ENCODE data around the gene TTLL8.
"Not testable (repeated sequence)": the region's sequence is repeated elsewhere in the genome, so short reads cannot be mapped to it uniquely, and the experiment has no call there.

The TTLL8 gene

DNA sequence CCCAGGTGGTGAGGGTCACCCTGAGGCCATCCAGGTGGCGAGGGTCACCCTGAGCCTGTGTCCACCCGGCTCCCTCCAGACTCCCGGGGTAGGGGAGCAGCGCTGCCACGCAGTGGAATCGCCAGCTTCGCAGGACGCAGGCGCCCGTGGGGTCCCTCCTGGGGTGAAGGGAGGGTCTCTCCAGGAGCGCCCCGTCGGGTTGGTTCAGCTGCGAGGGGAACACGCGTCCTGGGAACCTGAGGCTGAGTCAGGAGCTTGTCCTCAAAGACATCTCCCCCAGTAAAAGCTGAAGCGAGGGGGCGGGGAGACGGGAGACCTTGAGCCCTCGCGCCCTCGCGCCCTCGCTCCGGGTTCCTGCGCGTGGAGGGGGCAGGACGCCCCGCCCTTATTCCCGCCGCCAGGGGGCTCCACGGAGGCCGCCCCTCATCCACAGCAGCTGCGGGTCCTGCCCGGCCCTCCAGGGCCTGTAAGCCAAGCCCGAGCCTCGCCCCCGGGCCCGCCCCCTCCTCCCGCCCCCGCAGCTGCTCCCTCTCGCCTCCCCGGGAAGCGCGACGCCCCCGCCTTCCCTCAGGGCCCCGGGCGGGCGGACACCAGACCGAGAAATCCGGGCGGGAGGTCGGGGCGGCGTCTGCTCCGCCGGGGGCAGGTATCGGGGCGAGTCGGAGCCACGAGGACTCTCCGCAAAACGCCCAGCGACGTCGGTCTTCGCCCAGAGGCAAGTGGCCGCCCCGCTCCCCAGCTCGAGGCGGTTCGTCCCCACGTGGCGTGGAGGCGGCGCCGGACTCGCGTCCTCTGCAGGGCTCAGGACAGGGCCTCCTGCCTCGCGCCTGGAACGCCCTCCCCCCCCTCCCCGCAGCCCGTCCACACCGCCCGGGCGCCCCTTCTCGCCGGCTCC lies 74.7 kb downstream of the TTLL8 start:
- DNase-seq (ENCODE audit: low spot score) = peak; percentile 39

GRCh38 chr22:49981799-49982198 lies 76.3 kb downstream of the TTLL8 start:
- DNase-seq (ENCODE audit: low spot score) = not testable (repeated sequence)

DNA sequence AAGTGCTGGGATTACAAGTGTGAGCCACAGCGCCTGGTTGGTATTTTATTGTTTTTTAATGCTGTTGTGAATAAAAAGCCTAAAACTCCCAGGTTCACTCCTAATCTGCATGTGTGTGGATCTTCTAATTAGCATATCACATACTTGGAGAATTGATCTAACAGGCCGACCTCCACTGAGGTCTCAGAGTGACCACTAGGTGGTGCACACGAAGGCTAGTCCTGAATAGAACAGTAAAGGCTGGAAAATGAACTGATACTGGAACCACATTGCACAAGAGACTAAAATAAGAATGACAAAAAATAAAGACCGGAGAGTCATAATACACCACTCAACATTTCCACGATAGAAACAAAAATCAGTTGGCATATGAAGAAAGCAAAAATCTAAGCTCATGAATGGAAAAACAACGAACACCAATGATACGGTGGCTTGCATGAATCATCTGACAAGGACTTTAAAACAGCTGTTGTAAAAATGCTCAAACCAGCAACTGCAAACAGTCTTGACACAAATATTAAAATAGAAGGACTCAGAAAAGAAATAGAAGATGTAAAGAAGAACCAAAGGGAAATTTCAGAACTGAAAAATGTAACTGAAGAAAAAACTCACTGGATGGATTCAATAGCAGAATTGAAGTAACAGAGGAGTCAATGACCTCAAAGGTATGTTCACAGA lies 78.4 kb downstream of the TTLL8 start:
- peak; percentile 40 for DNase-seq (ENCODE audit: low spot score)

DNA sequence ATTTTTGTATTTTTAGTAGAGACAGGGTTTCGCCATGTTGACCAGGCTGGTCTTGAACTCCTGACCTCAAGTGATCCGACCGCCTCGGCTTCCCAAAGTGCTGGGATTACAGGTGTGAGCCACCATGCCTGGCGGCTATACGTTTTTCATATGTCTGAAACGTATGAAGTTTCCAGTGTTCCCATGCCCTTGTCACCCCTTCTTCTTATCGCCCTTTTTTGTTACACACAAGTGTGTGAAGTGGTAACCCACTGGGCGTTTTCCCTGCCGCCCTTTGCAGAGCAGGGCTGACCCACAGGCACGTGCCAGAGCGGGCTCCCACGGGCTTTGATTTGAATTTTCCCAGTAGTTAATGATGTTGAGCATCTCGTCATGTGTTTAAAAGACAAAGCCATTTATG lies 80.5 kb downstream of the TTLL8 start:
- DNase-seq (ENCODE audit: low spot score) = no peak

- DNase-seq (ENCODE audit: low spot score) = no peak
These were observed 81.5 kb downstream of the TTLL8 start for GRCh38 chr22:49976439-49977175.

- no peak for DNase-seq (ENCODE audit: low spot score)
These were observed 82.3 kb downstream of the TTLL8 start for GRCh38 chr22:49975543-49976389.

DNA sequence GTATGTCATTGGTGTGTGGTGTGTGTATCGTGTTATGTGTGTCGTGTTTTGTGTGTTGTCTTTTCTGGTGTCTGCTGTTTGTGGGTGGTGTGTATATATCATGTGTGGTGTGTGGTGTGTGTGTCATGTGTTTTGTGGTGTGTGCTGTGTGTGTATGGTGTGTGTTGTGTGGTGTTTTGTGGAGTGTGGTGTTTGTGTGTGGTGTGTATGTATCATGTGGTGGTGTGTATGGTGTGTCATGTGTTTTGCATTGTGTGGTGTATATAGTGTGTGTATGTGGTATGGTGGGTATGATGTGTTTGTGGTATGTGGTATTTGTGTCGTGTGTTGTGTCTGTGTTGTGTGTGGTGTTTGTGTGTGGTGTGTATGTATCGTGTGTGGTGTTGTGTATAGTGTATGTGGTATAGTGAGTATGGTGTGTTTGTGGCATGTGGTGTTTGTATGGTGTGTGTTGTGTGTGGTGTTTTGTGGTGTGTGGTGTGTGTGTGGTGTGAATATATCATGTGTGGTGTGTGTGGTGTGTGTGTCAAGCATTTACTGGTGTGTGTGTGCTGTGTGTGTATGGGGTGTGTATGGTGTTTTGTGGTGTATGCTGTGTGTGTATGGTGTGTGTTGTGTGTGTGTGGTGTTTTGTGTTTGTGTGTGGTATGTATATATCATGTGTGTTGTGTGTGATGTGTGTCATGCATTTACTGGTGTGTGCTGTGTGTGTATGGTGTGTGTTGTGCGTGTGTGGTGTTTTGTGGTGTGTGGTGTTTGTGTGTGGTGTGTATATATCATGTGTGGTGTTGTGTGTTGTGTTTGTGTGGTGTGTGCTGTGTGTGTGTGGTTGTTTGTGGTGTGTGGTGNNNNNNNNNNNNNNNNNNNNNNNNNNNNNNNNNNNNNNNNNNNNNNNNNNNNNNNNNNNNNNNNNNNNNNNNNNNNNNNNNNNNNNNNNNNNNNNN lies 84.8 kb downstream of the TTLL8 start:
- no peak for DNase-seq (ENCODE audit: low spot score)

GRCh38 chr22:49972163-49973017 lies 85.7 kb downstream of the TTLL8 start:
- no peak for DNase-seq (ENCODE audit: low spot score)

GRCh38 chr22:49971232-49972162 lies 86.6 kb downstream of the TTLL8 start:
- DNase-seq (ENCODE audit: low spot score) = no peak

- DNase-seq (ENCODE audit: low spot score) = no peak
These were observed 87.4 kb downstream of the TTLL8 start for GRCh38 chr22:49970528-49971231.

DNA sequence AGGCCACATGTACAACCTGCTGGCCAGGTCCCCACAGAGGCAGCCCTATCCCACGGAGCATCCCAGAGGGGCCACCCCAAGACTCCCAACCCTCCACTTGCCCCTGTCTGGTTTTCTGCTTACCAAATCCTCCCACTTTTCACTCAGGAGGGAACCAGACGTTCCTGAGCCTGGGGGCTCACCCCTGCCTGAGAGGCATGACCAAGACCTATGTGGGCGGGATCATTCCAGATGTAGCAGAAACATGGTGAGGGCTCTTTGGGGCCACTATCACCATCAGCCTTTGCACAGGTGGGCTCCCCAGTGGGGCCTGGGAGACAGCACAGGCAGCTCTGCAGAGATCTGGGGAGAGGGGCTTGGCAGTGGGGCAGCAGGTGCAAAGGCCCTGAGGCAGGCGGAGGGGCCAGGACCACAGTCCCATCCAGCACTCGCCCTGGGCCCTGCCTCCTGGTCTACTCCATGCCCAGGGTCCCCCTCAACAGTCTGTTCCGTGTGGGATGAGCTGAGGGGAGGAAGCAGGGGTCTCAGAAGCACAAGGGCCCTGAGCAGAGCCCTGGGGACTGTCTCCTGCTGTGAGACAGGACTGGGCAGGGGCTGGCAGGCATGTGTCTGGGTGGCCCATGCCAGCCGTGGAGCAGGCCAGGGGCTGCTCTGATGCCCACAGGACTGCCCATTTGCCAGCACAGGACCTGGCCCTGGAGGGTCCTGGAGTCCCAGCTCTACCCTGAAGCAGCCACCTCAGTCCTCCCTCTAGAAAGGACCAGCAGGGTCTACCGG lies 88.2 kb downstream of the TTLL8 start:
- DNase-seq (ENCODE audit: low spot score) = no peak

GRCh38 chr22:49968831-49969661 lies 89.1 kb downstream of the TTLL8 start:
- DNase-seq (ENCODE audit: low spot score) = no peak

Data from D341Med (cell line).